HUES48 (cell line): Measurements from ENCODE around the gene LCE3A.
"Not testable (repeated sequence)": the region's sequence is repeated elsewhere in the genome, so short reads cannot be mapped to it uniquely, and the experiment has no call there.

Experiments used
- H3K27ac ChIP-seq: one replicate; pipeline ENCODE4 v1.7.0; 2013; ENCODE audit warnings: low read depth, low read length, inconsistent platforms
- H3K27me3 ChIP-seq: 2 replicates; pipeline ENCODE4 v1.6.1; 2013; ENCODE audit warnings: mild to moderate bottlenecking, low read length; ENCODE audit not compliant: control insufficient read depth, insufficient read depth
- H3K36me3 ChIP-seq: 2 replicates; pipeline ENCODE4 v1.6.1; 2013; ENCODE audit warnings: low read length; ENCODE audit not compliant: control insufficient read depth, insufficient read depth
- H3K4me1 ChIP-seq: 2 replicates; pipeline ENCODE4 v1.6.1; 2013; ENCODE audit warnings: mild to moderate bottlenecking, low read length; ENCODE audit not compliant: control insufficient read depth, insufficient read depth
- H3K4me3 ChIP-seq: 2 replicates; pipeline ENCODE4 v1.5.1; 2013; ENCODE audit warnings: mild to moderate bottlenecking, low read depth, low read length
- H3K9ac ChIP-seq: 2 replicates; pipeline ENCODE4 v1.6.1; 2013; ENCODE audit warnings: mild to moderate bottlenecking, low read depth, low read length, moderate library complexity
- H3K9me3 ChIP-seq: 2 replicates; pipeline ENCODE4 v1.6.1; 2013; ENCODE audit warnings: low read length; ENCODE audit not compliant: control insufficient read depth, insufficient read depth

The LCE3A gene

DNA sequence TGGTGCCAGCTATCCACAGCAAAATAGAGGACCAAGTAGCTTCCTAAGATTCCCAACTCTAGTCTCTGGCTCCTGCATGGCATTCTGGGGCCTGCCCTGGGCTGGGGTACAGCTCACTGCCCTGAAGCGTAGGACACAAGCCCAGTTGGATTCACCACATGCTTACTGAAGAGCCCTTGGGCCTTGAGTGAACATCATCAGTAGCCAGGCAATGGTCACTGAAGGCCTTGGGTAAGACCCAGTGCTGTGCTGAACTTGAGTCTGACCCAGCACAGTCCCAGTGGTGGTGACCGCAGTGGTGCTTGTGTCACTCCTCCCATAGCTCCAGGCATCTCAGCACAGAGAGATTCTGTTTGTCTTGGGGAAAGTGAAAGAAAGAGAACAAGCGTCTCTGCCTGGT lies 7.7 kb upstream of the LCE3A start:
- Histone ChIP-seq H3K4me1 (no peaks in the 10 kb centered on the region), H3K9ac (no peak overlapping the region), H3K27me3 (no peaks in the 10 kb centered on the region), H3K9me3 (peaks cover 97% of the 10 kb centered on the region), H3K36me3 (no peaks in the 10 kb centered on the region), H3K27ac (no peak overlapping the region), H3K4me3 (no peak overlapping the region)

DNA sequence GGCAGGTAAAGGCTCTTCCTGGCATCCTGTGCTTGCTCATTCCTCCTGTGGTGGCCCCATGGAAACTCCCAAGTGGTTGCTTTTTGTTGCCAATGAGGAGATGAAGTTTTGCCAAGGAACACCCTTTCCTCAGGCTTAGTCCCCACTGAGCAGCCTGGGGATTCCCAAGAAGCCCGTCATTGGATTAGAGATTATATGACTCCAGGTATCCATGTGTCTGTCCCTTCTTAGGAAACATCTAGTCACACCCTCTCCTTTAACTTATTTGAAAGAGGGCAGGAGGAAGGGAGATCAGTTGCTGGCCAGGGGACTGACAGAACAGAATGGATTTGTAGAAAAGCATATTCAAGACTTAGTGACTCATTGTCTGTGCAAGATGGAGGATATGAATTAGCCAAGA lies 3.8 kb upstream of the LCE3A start:
- Histone ChIP-seq H3K36me3 (no peaks in the 10 kb centered on the region), H3K9me3 (peaks cover 97% of the 10 kb centered on the region), H3K4me1 (no peaks in the 10 kb centered on the region), H3K27me3 (no peaks in the 10 kb centered on the region), H3K27ac (no peak overlapping the region), H3K4me3 (no peak overlapping the region), H3K9ac (no peak overlapping the region)

- no peak overlapping the region for H3K9ac ChIP-seq
- H3K27ac ChIP-seq, result no peak overlapping the region
- no peaks in the 10 kb centered on the region for H3K4me1 ChIP-seq
- H3K36me3 ChIP-seq, result no peaks in the 10 kb centered on the region
- no peaks in the 10 kb centered on the region for H3K27me3 ChIP-seq
- peaks cover 96% of the 10 kb centered on the region for H3K9me3 ChIP-seq
- H3K4me3 ChIP-seq, result no peak overlapping the region
Observed at GRCh38 chr1:152623203-152623844, 421 bp upstream of the LCE3A start.

DNA sequence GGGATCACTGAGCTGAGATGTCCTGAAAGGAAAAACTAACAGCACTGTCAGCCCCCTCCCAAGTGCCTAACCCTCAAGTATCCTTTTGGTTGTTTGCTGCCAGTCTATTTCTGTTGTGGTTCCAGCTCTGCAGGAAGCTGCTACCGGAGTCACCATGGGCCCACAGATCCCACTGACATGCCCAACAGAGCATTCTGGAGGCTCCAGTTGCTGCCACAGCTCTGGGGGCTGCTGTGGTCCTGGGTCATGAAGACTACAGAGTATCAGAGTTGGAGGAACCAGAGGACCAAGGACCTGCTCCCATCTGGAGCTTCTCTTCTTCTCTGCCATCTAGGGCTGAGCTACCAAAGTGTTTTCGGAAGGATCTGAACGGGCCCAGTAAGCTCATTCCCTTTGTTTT lies 910 bp downstream of the LCE3A start:
- H3K9me3 ChIP-seq, result peaks cover 94% of the 10 kb centered on the region
- H3K9ac ChIP-seq, result no peak overlapping the region
- no peak overlapping the region for H3K27ac ChIP-seq
- H3K36me3 ChIP-seq, result no peaks in the 10 kb centered on the region
- H3K4me1 ChIP-seq, result no peaks in the 10 kb centered on the region
- H3K4me3 ChIP-seq, result no peak overlapping the region
- H3K27me3 ChIP-seq, result no peaks in the 10 kb centered on the region

GRCh38 chr1:152613511-152613910 lies 9.4 kb downstream of the LCE3A start, which contains the start of gene LCE3B:
LCE3B (plus strand) TSS chr1:152613811; CDS start chr1:152613811, 0 bp downstream.
- H3K36me3 ChIP-seq, result no peaks in the 10 kb centered on the region
- no peaks in the 10 kb centered on the region for H3K4me1 ChIP-seq
- no peaks in the 10 kb centered on the region for H3K27me3 ChIP-seq
- peaks cover 12% of the 10 kb centered on the region for H3K9me3 ChIP-seq
- H3K4me3 ChIP-seq, result no peak within 1 kb of the TSS
- H3K27ac ChIP-seq, result no peak within 1 kb of the TSS
- H3K9ac ChIP-seq, result no peak within 1 kb of the TSS

- no peaks in the 10 kb centered on the region for H3K27me3 ChIP-seq
- H3K4me1 ChIP-seq, result no peaks in the 10 kb centered on the region
- H3K9me3 ChIP-seq, result no peaks in the 10 kb centered on the region
- no peak within 1 kb of the TSS for H3K4me3 ChIP-seq
- H3K27ac ChIP-seq, result no peak within 1 kb of the TSS
- H3K36me3 ChIP-seq, result no peaks in the 10 kb centered on the region
- no peak within 1 kb of the TSS for H3K9ac ChIP-seq
Observed at GRCh38 chr1:152599934-152600333, 23.0 kb downstream of the LCE3A start, which contains the start of gene LCE3C. LCE3C (plus strand) TSS chr1:152600234; CDS start chr1:152600732, 498 bp downstream.

DNA sequence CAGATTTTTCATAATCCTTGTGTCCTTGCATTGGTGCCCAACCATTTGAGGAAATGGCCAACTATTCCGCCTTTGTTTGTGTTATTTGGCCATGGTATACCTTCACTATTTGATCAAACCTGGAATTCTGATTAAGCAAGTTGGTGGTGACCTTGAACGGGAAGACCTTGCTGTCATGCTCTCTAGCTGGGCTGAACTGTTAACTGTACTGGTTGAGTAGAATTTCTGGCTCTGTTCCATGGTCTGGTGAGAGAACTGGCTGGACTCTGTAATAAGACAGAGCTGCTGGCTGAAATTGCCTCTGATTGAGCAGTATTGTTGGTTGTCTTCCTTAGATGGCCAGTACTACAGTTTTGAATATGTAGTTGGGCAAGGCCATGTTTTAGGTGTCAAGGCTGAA lies 25.9 kb downstream of the LCE3A start:
- no peaks in the 10 kb centered on the region for H3K27me3 ChIP-seq
- H3K9me3 ChIP-seq, result no peaks in the 10 kb centered on the region
- no peak overlapping the region for H3K9ac ChIP-seq
- no peak overlapping the region for H3K27ac ChIP-seq
- no peaks in the 10 kb centered on the region for H3K4me1 ChIP-seq
- no peaks in the 10 kb centered on the region for H3K36me3 ChIP-seq
- H3K4me3 ChIP-seq, result no peak overlapping the region

DNA sequence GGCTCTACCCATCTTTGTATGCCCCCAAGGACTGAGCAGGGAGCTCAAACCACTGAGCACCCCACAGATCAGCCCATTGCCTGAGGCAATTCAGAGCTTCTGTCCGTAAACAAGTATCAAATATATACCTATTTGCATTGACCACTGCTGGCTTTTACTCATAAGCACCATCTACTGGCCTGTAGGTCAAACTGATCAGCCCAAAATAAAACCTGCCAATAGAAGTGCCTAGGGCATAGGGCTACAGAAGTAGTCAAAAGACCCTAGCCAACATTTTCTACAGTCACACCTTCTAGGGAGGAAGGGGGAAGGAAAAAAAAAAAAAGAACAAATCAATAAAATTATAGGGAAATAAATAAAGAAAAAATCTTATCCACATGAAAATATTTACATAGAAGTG lies 37.3 kb downstream of the LCE3A start:
- Histone ChIP-seq H3K9me3 (peaks cover 19% of the 10 kb centered on the region), H3K27me3 (no peaks in the 10 kb centered on the region), H3K9ac (no peak overlapping the region), H3K4me3 (no peak overlapping the region), H3K36me3 (no peaks in the 10 kb centered on the region), H3K4me1 (no peaks in the 10 kb centered on the region), H3K27ac (no peak overlapping the region)

- Histone ChIP-seq H3K4me3 (no peak overlapping the region), H3K9ac (no peak overlapping the region), H3K4me1 (no peaks in the 10 kb centered on the region), H3K36me3 (no peaks in the 10 kb centered on the region), H3K9me3 (peaks cover 46% of the 10 kb centered on the region), H3K27ac (no peak overlapping the region), H3K27me3 (no peaks in the 10 kb centered on the region)
Observed at GRCh38 chr1:152582647-152583046, 40.3 kb downstream of the LCE3A start.

DNA sequence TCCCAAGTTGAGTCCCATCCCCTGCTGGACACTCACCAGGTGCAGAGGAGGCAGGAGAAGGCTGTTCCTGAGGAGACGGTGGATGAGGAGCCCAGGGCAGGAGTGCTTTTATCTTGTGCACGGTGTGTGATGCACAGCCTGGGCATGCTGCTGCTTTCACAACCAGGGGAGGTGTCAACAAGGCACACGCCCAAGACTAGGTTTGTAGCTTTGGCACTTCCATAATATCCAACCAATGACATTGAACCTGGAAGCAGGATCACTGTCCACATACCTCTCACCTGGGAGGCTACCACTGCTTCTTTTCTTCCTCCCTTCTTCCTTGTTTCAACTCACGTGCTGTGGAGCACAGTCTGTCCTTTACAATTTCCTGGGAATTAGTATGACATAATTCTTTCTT lies 42.5 kb downstream of the LCE3A start, which contains the start of gene LCE3D:
Gene LCE3D (minus strand): TSS at position 84 of the 400 bp plus-strand sequence. CDS start 580 bp downstream, outside the sequence.
- Histone ChIP-seq H3K27ac (no peak within 1 kb of the TSS), H3K4me1 (no peaks in the 10 kb centered on the region), H3K9ac (no peak within 1 kb of the TSS), H3K9me3 (peaks cover 66% of the 10 kb centered on the region), H3K4me3 (no peak within 1 kb of the TSS), H3K27me3 (no peaks in the 10 kb centered on the region), H3K36me3 (no peaks in the 10 kb centered on the region)

DNA sequence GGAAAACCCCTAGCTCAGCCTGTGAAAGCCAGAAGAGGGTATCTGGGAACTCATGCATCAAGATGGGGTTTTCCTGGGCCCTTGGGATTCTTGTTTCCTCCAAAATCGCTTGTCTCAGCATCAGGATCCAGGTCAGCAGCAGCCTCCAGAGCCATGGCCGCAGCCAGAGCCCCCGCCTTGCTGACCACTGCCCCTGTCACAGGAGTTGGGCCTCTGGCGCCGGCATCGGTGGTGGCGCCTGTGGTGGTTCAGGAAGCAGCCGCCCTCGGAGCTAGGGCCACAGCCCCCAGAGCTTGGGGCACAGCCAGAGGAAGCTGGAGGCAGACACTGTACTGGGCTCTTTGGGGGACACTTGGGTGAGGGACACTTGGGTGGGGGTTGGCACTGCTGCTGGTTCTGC lies 43.4 kb downstream of the LCE3A start:
- H3K9me3 ChIP-seq, result peaks cover 74% of the 10 kb centered on the region
- not testable (repeated sequence) for H3K9ac ChIP-seq, H3K27ac ChIP-seq, H3K4me1 ChIP-seq, H3K27me3 ChIP-seq, H3K36me3 ChIP-seq, H3K4me3 ChIP-seq
